ENCODE measurements around the gene PRDM13.

The PRDM13 gene

GRCh38 chr6:99606656-99607415 lies at the start of gene PRDM13:
Gene PRDM13, plus strand, starts transcription at chr6:99606833. Its CDS starts 202 bp downstream, at chr6:99607035.
- in situ Hi-C loops (cut with MboI; ENCODE audit: low pct_unique_long_range_greater_than_20kb, low sequenced_read_pairs, unreplicated experiment), result loop anchor here (5.0 to 25.0 kb wide), 2 partner anchors 770 to 850 kb away; partner anchors contain the start of gene POU3F2
- no peak for TF ChIP-seq CTCF (IDR thresholded peaks at IDR 0.05; ENCODE audit: extremely low read depth, insufficient read depth, missing control alignments)
- DNase-seq (ENCODE audit: low spot score), result no peak

DNA sequence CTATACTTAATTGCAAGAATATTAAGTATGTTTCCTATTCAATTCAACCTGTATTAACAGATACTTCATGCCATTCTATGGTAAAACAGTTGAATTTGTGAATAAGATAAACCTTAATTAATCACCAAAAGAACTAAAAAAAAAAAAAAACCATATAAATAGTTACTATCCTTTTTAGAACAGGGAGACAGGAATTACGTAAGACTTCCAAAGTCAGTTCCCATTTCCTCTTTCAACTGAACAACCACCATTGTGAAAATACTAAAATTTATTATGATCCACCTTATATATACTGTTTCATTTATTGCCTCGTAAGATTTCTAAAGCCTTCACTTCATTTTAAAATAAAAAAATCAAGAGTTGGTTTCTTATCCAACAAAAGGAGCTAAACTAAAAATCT lies 47.6 kb upstream of the PRDM13 start:
- in situ Hi-C loops (cut with MboI; ENCODE audit: low pct_unique_long_range_greater_than_20kb, low sequenced_read_pairs, unreplicated experiment), result no loop called here
- no peak for DNase-seq (ENCODE audit: low spot score)
- no peak for TF ChIP-seq CTCF (IDR thresholded peaks at IDR 0.05; ENCODE audit: extremely low read depth, insufficient read depth, missing control alignments)

GRCh38 chr6:99560668-99561067 lies 46.0 kb upstream of the PRDM13 start:
- TF ChIP-seq CTCF (IDR thresholded peaks at IDR 0.05; ENCODE audit: extremely low read depth, insufficient read depth, missing control alignments), result no peak
- in situ Hi-C loops (cut with MboI; ENCODE audit: low pct_unique_long_range_greater_than_20kb, low sequenced_read_pairs, unreplicated experiment), result no loop called here
- DNase-seq (ENCODE audit: low spot score), result no peak

GRCh38 chr6:99563056-99563723 lies 43.4 kb upstream of the PRDM13 start:
- no peak for TF ChIP-seq CTCF (IDR thresholded peaks at IDR 0.05; ENCODE audit: extremely low read depth, insufficient read depth, missing control alignments)
- DNase-seq (ENCODE audit: low spot score), result no peak
- in situ Hi-C loops (cut with MboI; ENCODE audit: low pct_unique_long_range_greater_than_20kb, low sequenced_read_pairs, unreplicated experiment), result no loop called here

DNA sequence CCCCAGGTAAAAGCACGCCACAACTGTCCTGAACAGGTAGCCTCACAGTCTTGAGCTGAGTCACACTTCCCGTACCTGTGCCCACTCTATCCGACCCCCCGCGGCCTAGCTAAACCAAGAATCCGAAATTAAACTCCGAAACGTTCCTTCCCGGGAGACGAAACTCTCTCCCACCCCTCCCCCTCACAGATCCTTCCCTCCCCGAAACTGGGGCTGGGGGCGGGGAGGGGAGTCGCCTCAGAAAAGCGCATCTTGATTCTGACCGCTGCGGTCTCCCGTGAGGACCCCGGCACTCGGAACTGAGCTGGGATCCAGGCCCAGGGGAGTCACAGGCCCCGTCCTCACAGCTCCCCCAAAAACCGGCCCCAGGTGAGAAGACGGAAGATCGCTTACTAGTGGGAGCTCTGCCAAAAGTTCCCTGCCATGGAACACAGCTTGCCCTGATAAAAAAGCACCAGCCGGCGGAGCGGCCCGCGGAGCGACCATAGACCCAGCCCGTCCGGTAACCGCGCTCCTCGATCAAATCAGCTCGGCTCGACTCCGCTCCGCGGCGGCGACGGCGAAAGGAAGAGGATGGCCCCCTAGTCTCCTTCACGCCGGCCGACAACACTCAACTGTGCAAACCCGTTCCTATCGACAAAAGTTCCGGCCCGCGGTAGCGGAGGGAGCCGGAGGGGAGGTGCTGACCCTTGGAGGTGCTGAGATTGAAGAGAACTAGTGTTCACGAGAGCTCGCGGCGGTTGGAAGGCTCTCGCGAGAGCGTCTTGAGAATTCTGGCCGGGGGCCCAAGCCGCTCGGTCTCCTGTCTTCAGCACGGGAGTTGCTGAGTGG lies 38.3 kb upstream of the PRDM13 start, which contains the start of gene CCNC:
Gene CCNC (minus strand): TSS at position 558 of the 831 bp plus-strand sequence. CDS start 133 bp downstream, at position 425.
- peak; percentile 84 for DNase-seq (ENCODE audit: low spot score)
- no peak for TF ChIP-seq CTCF (IDR thresholded peaks at IDR 0.05; ENCODE audit: extremely low read depth, insufficient read depth, missing control alignments)
- in situ Hi-C loops (cut with MboI; ENCODE audit: low pct_unique_long_range_greater_than_20kb, low sequenced_read_pairs, unreplicated experiment), result no loop called here

DNA sequence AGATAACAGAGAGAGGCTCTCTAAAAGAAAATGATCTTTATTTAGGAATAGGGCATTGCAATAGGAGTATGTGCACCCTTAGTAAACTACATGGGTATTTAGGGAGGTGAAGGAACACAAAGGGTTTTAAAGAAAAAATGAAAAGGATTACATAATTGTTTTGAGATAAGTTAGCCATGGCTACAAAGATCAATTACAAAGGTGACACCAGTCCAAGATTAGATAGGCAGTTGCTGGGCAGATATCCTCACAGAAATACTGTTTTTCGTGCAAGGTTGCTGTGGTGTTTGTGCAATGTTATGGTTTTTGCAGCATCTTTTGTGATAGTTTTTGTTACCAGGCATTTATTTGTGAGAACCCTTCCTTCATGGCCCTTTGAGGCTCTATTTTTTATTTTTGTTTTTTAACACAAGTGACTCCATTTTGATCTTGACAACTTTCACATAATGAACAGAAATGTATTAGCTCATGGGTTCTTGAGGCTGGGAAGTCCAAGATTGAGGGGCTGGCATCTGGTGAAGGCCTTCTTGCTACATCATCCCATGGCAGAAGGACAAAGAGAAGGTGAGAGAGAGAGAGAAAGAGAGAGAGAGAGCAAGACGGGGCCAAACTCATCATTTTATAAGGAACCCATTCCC lies 32.5 kb upstream of the PRDM13 start:
- in situ Hi-C loops (cut with MboI; ENCODE audit: low pct_unique_long_range_greater_than_20kb, low sequenced_read_pairs, unreplicated experiment), result no loop called here
- TF ChIP-seq CTCF (IDR thresholded peaks at IDR 0.05; ENCODE audit: extremely low read depth, insufficient read depth, missing control alignments), result no peak
- no peak for DNase-seq (ENCODE audit: low spot score)
